ENCODE measurements around the gene PPWD1. TPM values are rescaled to one million over a fixed set of nuclear protein-coding genes. Genes with fewer than 3 reads are reported as not detected.

Gene PPWD1
- total RNA-seq, result 23.6 and 26.6 TPM in 2 replicates

DNA sequence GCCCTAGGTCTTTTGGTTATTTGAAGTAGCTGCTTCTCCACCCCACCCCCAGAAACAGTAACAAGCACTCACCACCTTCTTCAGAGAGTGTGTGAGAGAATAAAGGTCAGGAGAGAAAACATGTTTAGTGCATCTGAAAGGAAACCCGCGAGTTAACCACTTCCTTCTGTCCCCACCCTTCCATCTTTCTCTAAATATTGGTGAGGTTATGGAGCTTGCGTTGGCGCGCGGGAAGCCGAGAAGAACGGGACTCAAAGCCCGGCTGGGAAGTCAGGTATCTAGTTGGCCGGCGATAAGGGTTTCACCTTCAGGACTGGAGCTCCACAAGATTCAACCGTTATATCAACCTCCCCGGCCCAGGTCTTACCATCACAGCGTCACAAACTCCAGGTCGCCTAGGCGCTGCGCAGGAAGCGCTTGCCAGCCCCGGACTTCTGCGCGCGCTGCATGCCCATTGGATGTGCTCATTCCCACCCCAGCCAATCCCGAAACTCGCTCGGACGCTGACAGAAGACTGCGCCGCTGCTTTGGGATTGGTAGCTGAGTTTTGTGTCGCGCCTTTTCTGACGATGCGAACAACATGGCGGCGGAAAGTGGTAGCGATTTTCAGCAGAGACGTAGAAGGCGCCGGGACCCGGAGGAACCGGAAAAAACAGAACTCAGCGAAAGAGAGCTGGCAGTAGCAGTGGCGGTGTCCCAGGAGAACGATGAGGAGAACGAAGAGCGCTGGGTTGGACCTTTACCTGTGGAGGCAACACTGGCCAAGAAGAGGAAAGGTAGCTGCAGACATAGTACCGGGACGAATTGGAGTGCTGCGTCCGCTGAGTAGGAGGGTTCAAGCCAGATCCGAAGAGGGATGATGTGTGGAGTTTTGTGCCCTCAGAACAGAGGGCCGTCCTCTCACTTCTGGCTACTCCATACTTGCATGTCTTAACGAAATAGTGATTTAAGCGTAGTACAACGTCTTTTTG lies at the start of gene PPWD1, which contains the start of gene CENPK:
Gene PPWD1 (plus strand): TSS at position 566 of the 971 bp plus-strand sequence. CDS start 15 bp downstream, at position 581.
Gene CENPK (minus strand): TSS at position 438 of the 971 bp plus-strand sequence. CDS start 8,261 bp downstream, outside the sequence.

GRCh38 chr5:65624025-65624570 lies 61.0 kb downstream of the PPWD1 start, which contains the start of gene TRIM23:
TSS of gene TRIM23 (minus strand) at chr5:65624333. CDS start at chr5:65624274, 59 bp downstream.

DNA sequence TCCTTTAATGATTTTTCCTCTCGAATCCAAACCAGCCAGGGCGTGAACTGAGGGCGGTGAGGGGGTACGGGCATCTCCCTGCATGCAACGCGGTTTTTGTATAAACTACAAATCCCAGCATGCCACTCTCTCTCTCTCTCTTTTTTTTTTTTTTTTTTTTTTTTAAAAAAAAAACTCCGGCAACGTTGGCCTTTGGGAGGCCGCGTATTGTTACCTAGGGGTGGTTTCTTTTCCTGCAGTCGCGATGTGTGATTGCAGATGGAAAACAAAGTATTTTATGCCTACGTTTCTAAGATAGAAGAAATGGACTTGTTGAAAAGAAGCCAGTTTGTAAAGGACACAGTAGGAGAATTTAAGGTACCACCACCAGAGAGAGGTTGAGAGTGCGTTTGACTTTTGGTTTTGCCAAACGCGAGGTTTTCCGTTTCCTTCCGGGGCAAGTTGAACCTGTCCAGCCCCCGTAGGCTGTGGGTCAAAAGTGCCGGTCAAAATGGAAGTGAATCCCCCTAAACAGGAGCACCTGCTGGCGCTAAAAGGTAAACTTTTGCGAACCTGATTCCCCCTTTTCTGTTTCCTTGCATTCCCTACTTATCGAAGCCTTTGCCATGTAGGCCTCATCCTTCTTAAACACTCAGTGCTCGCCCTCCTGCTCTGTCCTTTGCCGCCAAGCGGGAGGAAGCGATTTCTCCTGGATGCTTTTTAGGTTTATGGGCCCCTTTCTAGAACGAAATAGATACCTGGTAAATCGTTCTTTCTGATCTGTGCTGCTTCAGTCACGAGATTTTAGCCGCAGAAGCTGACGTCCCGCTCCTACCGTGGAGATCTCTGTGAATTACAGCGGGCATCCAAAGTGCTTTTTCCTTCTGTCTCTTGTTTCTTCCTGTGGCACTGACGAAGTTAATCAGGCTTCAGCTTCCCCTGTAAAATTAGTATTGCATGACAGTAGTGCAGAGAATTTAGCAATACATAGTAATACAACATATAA lies 61.8 kb downstream of the PPWD1 start, which contains the start of the genes SHLD3 and TRAPPC13:
Gene SHLD3 (plus strand): TSS at position 457 of the 985 bp plus-strand sequence. CDS start 4,561 bp downstream, outside the sequence.
Gene TRAPPC13 (plus strand): TSS at position 457 of the 985 bp plus-strand sequence. CDS start 34 bp downstream, at position 491.

Other genes with a start within 250 kb of the PPWD1 start
- gene ADAMTS6, start 81.4 kb upstream of the PPWD1 start, total RNA-seq, result 3.1 and 7.5 TPM in 2 replicates
- 2.6 and 6.1 TPM in 2 replicates for gene CENPK, start 128 bp upstream of the PPWD1 start, total RNA-seq
- gene TRIM23, start 61.0 kb downstream of the PPWD1 start, total RNA-seq, result 7.8 and 10.2 TPM in 2 replicates
- gene SHLD3, start 61.7 kb downstream of the PPWD1 start, total RNA-seq, result 1.9 and 2.9 TPM in 2 replicates
- gene TRAPPC13, start 61.7 kb downstream of the PPWD1 start, total RNA-seq, result 15.5 and 19.9 TPM in 2 replicates
- 10.5 and 14.1 TPM in 2 replicates for gene SGTB, start 158.8 kb downstream of the PPWD1 start, total RNA-seq
- gene NLN, start 158.9 kb downstream of the PPWD1 start, total RNA-seq, result 16.8 and 17.7 TPM in 2 replicates

Data from cardiac atrium fibroblast (primary cell).